Heart left ventricle (tissue), 13 donors: ENCODE results near the gene TRIM31.

Experiments
- CTCF ChIP-seq, 12 donors: fragments of 200-600 bp; sonication (generic) in 4 of 12; IDR thresholded peaks; one replicate each; pipeline versions ENCODE4 v1.5.0 to v1.8.0; 2018 to 2022; ENCODE audit warnings: antibody characterized with exemption in 12 of 12, mild to moderate bottlenecking in 5 of 12
- POLR2A ChIP-seq, 2 donors: fragments of 450-650 bp; IDR thresholded peaks; one replicate each; pipeline ENCODE4 v1.6.1; 2017; ENCODE audit warnings: antibody characterized with exemption in 2 of 2, mild to moderate bottlenecking in 2 of 2, moderate library complexity in 2 of 2
- donor health status: ischemic (EF 13 %, LVEDD 7.1; RV severe dilation, severe dysfunction).
- donor health status: DM: no; HTN: yes; CAD: no.
- donor health status: DM: no; HTN: no; CAD: no.
- donor health status: ischemic (EF 25% LVEDD 6.9; RV normal size, moderate dysfunction).
- donor health status: ischemic (EF 25% LVEDD 5.7; RV mildly dilated, moderate dysfunction).
- donor health status: ischemic (EF 35%, LVEDD 5.7; RV mildly dilated, moderate dysfunction).
- donor health status: nonischemic (EF 11% LVEDD 7.7; RV severe dilation, severe dysfunction).
- donor health status: DM: yes; HTN: yes; CAD: no.
- donor health status: PGD.
- donor health status: ischemic (EF 29% LVEDD 5.4; RV normal size, mild dysfunction).
- donor health status: nonischemic (EF 23%, LVEDD 6.1; RV moderate dilation, normal function).

- TF ChIP-seq POLR2A (IDR thresholded peaks at IDR 0.05), result no peak
- no peak for TF ChIP-seq CTCF (IDR thresholded peaks at IDR 0.05)
These were observed 17.3 kb upstream of the TRIM31 start for GRCh38 chr6:30130179-30130679.
